ENCODE data around the gene VENTX.
"Not testable (repeated sequence)": the region's sequence is repeated elsewhere in the genome, so short reads cannot be mapped to it uniquely, and the experiment has no call there.

Gene VENTX

DNA sequence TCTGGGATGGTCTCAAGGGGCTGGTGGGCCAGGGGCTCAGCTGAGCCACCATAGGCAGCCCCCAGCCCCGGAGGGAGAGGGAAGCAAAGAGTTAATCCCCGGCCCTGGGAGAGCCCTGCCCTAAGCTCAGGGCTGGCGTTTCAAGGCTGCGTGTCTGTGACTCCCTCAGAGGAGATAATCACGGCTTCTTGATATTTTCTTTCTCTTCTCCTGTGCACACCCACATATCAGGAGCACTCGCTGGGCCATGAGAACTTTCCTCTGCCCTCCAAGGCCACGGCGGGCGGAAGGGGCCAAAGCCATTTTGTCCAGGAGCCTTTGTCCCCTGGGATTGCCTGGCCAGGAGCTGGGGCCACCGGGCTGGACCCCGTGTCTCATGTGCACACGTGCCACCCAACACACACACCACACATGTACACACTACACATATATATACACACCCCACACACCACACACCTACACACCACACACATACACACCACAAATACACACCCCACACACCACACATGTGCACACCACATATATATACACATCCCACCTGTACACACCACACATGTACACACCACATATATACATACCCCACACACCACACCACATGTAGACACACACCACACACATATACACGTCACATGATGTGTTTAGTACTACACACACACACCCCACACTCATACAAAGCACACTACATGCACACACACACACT, 16.9 kb downstream of the VENTX start:
- DNase-seq (ENCODE audit: low spot score), result no peak

GRCh38 chr10:133255323-133255722, 17.7 kb downstream of the VENTX start:
- no peak for DNase-seq (ENCODE audit: low spot score)

DNA sequence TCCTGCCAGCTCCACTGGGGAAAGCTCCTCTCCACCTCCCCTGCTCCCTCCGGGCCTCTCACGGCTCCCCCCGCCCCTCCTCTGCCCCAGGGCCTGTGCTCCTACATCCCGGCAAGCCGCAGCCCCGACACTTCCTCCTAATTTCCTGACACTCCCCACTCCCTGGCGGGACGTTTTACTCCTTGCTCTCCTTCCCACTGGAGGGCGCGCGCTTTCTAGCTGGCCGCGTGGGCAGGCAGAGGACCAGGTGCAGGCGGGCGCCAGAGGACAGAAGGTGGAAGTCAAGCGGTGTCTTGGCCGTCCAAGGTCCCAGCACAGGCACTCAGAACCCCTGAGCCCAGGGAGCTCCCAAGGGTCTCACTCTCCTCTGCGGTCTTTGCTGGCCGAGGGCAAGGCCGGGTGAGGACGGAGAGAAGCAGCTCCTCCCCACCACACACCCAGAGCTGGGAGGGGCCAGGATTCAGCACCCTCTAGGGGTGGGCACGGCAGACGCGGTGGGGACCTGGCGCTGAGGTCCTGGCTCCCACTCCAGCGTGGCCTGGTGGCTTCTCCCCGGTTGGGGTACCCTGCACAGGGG, 19.9 kb downstream of the VENTX start:
- DNase-seq (ENCODE audit: low spot score), result no peak

DNA sequence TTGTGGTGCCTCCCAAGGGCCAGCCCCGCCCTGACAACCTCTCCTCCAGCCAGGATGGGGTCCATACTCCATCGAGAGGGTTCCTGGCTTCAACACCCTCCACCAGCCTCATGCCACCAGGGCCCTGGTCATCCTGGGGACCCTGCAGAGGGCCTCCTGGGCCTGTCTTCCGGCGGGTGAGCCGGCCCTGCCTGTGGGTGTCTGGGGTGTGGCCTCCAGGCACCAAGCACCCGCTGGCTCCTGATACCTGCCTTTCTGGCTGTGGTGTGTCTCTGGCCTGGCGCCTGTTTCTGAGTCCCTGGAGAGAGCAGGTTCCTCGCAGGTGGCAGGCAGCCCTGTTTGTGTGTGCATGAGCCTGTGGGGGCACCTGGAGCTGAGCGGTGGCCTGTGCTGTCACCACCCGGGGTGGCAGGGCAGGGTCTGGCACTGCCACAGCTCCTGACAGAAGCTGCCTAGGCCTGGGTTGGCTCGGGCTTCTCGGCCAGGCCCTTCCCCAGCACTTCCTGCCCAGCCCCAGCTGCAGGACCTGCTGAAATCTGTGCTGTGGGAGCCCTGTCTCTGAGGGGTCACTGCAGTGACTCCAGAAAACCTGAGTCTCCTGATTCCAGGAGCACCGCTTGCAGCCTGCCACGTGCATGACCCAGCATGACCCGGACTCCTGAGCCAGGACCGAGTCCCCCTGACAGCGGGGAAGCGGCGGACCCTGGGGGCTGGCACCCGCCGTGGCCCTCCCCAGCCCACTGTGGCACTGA, 20.6 kb downstream of the VENTX start:
- peak; percentile 45 for DNase-seq (ENCODE audit: low spot score)

- peak; percentile 89 for DNase-seq (ENCODE audit: low spot score)
These were observed 21.4 kb downstream of the VENTX start for GRCh38 chr10:133258818-133259601.

GRCh38 chr10:133259602-133259989, 21.9 kb downstream of the VENTX start:
- no peak for DNase-seq (ENCODE audit: low spot score)

DNA sequence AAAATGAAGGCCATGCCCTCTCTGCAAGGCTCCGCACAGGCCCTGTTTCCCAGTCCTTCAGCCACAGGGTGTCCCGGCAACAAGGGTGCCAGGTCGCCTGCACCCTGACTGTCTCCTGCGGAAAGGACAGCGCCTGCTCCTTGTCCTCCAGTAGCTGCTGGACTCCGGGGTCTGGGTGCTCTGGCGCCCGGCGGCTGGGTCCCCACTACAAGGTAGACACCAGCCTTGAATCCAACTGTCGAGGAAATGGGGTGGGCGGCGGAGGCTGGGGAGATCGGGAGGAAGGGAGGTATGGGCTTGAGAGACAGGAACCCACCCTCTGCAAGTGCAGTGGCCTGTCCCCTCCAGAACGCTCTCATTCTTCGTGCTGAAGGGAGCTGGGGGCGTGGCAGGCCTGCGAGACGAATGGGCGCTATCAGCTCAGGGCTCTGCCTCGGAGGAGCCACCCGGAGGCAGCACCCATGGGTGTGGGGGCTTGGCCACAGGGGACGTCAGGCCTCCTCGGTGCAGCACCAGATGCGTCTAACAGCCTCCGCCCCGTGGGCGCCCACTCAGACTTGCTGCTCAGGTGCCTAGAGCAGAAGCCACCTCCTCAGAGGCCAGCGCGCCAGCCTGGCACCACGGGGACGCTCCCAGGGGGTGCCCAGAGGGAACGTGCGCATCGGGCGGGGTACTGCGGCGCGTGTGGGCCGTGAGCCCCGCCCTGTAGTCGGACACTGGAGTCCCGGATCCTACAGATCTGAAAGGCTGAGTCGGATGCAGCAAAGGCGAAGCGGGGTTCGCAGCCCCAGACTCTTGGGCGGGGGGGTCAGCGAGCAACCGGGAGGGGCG, 23.5 kb downstream of the VENTX start:
- peak; percentile 45 for DNase-seq (ENCODE audit: low spot score)

DNA sequence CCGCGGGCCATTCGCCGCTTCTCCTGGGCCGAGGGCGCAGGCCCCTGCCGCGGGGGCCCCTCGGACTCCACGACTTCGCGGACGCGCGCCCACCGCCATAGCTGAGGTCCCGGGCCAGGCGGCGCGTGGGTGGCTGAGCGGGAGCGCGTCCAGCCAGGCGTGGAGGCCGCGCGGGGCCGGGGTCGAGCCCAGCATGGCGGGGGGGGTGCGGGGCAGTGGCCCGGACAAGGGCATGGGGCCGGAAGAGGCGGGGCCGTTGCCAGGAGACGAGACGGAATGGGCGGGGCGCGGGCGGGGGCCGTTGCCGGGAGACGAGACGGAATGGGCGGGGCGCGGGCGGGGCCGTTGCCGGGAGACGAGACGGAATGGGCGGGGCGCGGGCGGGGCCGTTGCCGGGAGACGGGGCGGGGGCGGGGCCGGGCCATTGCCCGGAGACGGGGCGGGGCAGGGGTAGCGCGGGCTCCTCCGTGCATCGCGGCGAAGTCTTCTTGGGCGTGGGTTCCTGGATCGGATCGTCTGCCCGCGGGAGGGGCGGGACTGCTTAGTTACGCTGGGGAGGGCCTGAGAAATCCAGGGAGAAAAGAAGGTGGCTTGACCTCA, 24.2 kb downstream of the VENTX start:
- DNase-seq (ENCODE audit: low spot score), result peak; percentile 79

DNA sequence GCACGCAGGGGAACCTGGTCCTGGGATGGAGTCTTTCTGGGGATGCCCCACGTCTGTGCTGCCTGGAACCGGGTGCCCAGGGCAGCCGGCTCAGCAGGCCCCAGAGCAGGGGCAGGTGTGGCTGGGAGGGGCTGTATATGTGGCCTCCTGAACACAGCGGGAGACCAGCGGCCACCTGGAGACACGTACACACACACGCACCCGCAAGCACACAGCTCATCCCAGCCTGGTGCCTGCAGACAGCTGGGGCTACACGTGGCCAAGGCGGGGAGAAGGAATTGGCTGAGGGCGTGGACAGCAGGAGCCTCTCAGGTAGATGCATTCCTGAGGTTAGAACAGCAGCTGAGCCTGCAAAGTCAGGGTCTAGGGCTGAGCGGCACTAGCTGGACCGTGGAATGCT, 25.0 kb downstream of the VENTX start:
- no peak for DNase-seq (ENCODE audit: low spot score)

- DNase-seq (ENCODE audit: low spot score), result no peak
These were observed 26.0 kb downstream of the VENTX start for GRCh38 chr10:133263674-133264073.

DNA sequence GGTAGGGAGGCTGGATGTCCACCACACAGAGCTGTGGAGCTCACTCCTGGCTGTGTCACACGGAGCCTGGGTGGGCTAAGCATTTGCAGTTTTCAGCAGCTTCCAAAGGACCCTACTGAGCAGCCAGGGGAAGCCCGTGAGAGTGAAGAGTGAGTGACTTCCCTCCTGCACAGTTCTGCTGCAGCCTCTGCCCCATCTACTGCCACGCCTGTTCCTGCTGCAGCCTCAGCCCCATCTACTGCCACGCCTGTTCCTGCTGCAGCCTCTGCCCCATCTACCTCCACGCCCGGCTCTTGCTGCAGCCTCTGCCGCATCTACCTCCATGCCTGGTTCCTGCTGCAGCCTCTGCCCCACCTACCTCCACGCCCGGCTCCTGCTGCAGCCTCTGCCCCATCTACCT, 26.8 kb downstream of the VENTX start:
- DNase-seq (ENCODE audit: low spot score), result peak; percentile 79

DNA sequence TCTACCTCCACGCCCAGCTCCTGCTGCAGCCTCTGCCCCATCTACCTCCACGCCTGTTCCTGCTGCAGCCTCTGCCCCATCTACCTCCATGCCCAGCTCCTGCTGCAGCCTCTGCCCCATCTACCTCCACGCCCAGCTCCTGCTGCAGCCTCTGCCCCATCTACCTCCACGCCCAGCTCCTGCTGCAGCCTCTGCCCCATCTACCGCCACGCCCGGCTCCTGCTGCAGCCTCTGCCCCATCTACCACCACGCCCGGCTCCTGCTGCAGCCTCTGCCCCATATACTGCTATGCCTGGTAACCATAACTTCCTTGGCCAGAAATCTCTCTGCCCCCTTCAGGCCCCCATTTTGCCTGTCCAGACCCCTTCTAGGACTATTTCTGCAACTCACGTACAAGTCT, 27.4 kb downstream of the VENTX start:
- DNase-seq (ENCODE audit: low spot score), result not testable (repeated sequence)

DNA sequence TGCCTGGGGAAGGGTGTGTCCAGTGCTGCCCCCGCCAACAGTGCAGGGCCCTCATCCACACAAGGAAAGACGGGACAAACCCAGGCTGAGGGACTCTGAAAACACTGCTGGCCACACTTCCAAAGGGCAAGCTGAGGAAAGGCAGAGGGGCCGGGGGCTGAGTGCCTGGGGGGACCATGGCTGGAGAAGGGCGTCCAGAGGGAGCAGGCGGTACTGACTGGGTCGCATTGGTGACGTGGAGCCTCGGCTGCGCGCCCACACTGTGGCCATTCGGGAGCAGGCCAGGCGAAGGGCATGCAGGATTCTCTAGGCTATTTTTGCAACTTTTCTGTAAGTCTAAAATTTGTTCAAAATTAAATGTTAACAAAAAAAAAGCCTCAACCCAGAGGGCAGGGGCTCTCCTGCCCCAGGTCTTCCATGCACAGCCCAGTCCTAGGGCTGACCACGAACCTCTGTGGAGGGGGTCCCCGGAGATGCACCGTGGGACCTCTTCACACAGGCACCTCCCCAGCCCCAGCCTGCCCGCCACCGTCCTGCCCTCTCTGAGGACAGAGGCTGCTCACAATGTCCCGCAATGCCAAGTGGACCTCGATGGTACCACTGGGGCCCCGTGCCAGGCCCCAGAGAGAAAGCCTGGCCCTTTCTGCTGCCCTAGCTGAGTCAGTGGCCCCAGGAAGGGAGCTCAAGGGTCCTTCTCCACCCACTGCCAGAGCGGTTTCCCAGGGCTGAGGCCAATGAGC, 28.6 kb downstream of the VENTX start:
- DNase-seq (ENCODE audit: low spot score), result no peak

DNA sequence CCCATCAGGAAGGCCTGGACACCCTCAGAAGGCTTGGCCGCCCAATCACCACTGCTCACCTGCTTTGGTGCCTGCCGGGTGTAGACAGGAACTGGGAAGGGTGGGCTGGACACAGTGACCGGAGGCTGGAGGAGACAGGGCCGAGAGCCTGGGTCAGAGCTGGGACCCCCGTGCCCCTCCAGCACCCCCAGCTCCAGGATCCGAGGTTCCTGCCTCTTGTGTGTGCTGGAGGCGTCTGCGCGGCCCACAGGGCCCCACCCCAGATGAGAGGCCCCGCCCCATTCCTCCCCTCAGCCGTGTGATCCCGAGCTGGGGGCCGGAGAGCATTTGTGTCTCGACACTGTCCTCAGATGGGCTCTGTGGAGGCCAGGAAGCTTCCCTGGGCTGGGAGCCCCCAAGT, 29.6 kb downstream of the VENTX start:
- no peak for DNase-seq (ENCODE audit: low spot score)

DNA sequence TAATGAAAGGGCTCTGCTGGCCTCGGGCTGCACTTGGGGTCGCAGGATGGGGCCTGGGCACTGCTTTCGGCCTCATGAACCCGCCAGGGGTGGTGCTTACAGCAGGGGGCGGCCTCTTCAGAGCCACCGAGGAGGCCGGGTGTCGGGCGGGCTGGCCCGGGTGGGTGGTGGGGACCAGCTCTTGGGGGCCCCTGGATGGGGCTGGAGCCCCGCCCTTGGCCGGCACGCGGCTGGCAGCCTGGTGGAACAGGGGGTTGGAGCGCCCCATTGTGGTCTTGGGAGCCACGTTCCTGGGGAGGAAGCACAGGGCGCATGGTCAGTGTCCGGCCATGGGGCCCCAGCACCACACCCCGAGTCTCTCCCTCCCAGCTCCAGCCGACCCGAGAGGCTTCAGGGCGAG, 30.2 kb downstream of the VENTX start:
- DNase-seq (ENCODE audit: low spot score), result no peak

DNA sequence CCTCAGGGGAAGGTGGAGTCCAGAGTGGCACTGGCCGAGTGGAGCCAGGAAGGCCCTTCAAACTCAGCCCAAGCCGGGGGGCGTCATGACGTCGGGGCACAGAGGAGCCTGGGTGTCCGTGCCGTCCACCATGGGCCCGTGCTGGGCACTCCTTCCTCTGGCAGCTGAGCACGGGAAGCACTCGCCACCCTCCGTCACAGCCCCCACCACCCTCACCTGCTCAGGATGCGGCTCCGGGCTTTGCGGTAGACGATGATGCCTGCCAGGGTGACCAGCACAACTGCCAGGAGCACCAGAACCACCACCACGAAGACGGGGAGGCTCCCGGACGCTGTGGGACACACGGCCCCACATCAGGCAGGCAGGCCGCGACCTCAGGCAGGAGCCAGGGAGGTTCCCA, 30.9 kb downstream of the VENTX start:
- no peak for DNase-seq (ENCODE audit: low spot score)

DNA sequence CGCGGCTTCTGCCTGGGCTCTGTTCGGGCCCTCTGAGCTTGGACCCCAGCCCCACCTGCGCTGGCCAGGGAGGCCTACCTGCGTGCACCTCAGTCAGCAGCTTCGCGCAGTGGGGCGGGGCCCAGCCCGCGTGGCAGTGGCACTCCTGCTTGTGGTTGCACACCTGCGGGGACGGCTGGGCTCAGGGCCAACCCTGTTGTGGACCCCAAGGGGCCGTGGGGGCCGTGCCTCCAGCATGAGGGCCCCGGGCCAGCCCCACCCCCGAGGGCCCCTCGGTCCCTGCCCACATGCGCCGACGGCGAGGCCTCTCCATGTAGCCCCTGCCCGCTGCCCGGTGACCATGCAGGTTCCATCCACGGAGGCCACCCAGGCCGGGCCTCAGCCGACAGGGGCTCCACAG, 31.7 kb downstream of the VENTX start:
- DNase-seq (ENCODE audit: low spot score), result no peak

DNA sequence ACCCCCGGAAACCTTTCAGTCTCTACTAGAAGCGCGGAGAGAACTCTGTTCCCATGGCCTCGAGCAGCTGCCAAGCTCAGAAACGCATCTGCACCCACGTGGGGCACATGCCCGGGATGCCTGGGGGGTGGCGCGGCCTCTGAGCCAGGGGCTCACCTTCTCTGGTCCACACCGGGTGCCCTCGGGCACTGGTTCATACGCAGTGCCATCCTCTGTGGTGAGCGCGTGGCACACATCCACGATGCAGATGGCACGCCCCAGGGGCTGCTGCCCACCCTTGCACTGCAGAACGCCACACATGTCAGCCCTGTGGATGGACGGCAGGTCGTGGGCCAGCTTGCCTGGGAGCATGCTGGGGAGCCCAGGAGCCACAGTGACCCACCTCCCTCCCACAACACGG, 32.5 kb downstream of the VENTX start:
- DNase-seq (ENCODE audit: low spot score), result no peak

DNA sequence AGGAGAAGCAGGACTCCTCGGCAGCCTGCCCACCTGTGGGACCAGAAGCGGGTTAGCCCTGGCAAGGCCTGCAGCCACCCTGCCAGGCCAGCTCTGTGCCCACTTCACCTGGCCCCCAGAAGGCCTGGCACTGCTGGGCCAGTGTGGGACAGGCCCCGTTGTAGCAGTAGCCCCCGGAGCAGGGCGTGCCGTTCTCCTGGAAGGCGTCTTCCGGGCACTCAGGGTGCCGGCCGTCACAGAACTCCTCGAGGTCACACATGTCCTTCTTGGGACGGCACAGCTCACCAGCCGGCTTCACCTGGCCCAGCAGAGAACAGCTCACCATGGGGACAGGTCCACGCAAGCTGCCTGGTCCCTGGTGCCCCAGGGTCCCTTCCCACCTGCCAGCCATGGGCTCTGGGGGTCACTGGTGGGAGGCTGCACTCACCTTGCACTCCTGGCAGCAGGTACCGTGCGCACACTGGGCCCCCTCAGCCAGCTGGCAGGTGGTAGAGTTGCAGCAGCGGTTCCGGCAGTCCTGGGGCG, 33.2 kb downstream of the VENTX start:
- DNase-seq (ENCODE audit: low spot score), result no peak

Data from CD4-positive, alpha-beta T cell treated with Interleukin-6 at 100 ng/mL for 8 hours (primary cell).